CD14-positive monocyte (primary cell): ENCODE data around the gene DNAJA2. TPM values are rescaled to one million over a fixed set of nuclear protein-coding genes. Genes with fewer than 3 reads are reported as not detected.
A peak's percentile ranks its signal among the peaks of the same experiment; 100 is the strongest.

Source experiments
- DNase-seq, 3 donors: peaks; one replicate each; pipeline ENCODE4 v3.0.0-alpha.2; 2011 to 2022
- H2AFZ ChIP-seq: 2 replicates; pipeline ENCODE4 v1.6.0; 2012; ENCODE audit warnings: mild to moderate bottlenecking, low read depth, low read length, inconsistent platforms; ENCODE audit not compliant: insufficient read depth, poor library complexity, severe bottlenecking
- H3K27ac ChIP-seq, 2 donors: 1 replicate in 1 of 2; 2 replicates in 1 of 2; pipeline ENCODE4 v1.5.1; 2012 to 2013; ENCODE audit warnings: low read length in 2 of 2, control low read depth in 1 of 2, inconsistent platforms in 1 of 2, low read depth in 1 of 2, mild to moderate bottlenecking in 1 of 2
- H3K27me3 ChIP-seq, 2 donors: one replicate each; pipeline versions ENCODE4 v1.6.0 to v1.6.1; 2011 to 2013; ENCODE audit warnings: low read length in 2 of 2; ENCODE audit not compliant: control insufficient read depth in 2 of 2, insufficient read depth in 2 of 2
- H3K36me3 ChIP-seq, 2 donors: replicated peaks in 1 of 2; 1 replicate in 1 of 2; 2 replicates in 1 of 2; pipeline versions ENCODE4 v1.5.1 to v1.6.1; 2012 to 2013; ENCODE audit warnings: low read length in 2 of 2, control low read depth in 1 of 2, inconsistent platforms in 1 of 2, mild to moderate bottlenecking in 1 of 2; ENCODE audit not compliant: insufficient read depth in 2 of 2, control insufficient read depth in 1 of 2
- H3K4me1 ChIP-seq, 2 donors: 1 replicate in 1 of 2; 2 replicates in 1 of 2; pipeline versions ENCODE4 v1.5.1 to v1.6.1; 2012 to 2013; ENCODE audit warnings: low read length in 2 of 2, control low read depth in 1 of 2, inconsistent platforms in 1 of 2, mild to moderate bottlenecking in 1 of 2, moderate library complexity in 1 of 2; ENCODE audit not compliant: insufficient read depth in 2 of 2, control insufficient read depth in 1 of 2
- H3K4me2 ChIP-seq: replicated peaks from 2 replicates; pipeline ENCODE3; 2012; ENCODE audit warnings: low read length, moderate library complexity, mild to moderate bottlenecking; ENCODE audit not compliant: poor library complexity, severe bottlenecking; ENCODE audit errors: extremely low read depth
- H3K4me3 ChIP-seq, 3 experiments: fragments of 200-600 bp in 1 of 3; sonication (generic) in 1 of 3; replicated peaks in 1 of 3; 1 replicate in 2 of 3; 2 replicates in 1 of 3; pipeline ENCODE4 v1.5.1; 2011 to 2013; ENCODE audit warnings: low read length in 3 of 3, mild to moderate bottlenecking in 3 of 3, control low read depth in 2 of 3, low read depth in 2 of 3, inconsistent platforms in 1 of 3, moderate library complexity in 1 of 3
- H3K79me2 ChIP-seq: 2 replicates; pipeline ENCODE4 v1.6.0; 2012; ENCODE audit warnings: mild to moderate bottlenecking, control low read depth, inconsistent platforms, low read length, moderate library complexity; ENCODE audit not compliant: insufficient read depth
- H3K9ac ChIP-seq: 2 replicates; pipeline ENCODE4 v1.6.0; 2017; ENCODE audit warnings: low read length, mild to moderate bottlenecking; ENCODE audit not compliant: insufficient read depth, poor library complexity, severe bottlenecking
- H3K9me3 ChIP-seq, 2 donors: replicated peaks in 1 of 2; 1 replicate in 1 of 2; 2 replicates in 1 of 2; pipeline versions ENCODE4 v1.5.1 to v1.6.1; 2012 to 2013; ENCODE audit warnings: low read length in 2 of 2, control low read depth in 1 of 2; ENCODE audit not compliant: control insufficient read depth in 1 of 2, insufficient read depth in 1 of 2
- H4K20me1 ChIP-seq: 2 replicates; pipeline ENCODE4 v1.6.0; 2012; ENCODE audit warnings: mild to moderate bottlenecking, low read length, control low read depth, moderate library complexity; ENCODE audit not compliant: insufficient read depth
- H3K27ac Mint-ChIP-seq, 7 donors: one replicate each; pipeline ENCODE4 v1.8.0; 2020; ENCODE audit warnings: mild to moderate bottlenecking in 7 of 7, mixed read lengths in 7 of 7, moderate library complexity in 6 of 7, inconsistent platforms in 2 of 7
- H3K27me3 Mint-ChIP-seq, 3 donors: one replicate each; pipeline ENCODE4 v1.8.0; 2021 to 2022; ENCODE audit warnings: low read depth in 3 of 3, mild to moderate bottlenecking in 3 of 3, mixed read lengths in 3 of 3, moderate library complexity in 3 of 3, inconsistent platforms in 1 of 3
- H3K36me3 Mint-ChIP-seq, 2 donors: one replicate each; pipeline ENCODE4 v1.8.0; 2020; ENCODE audit warnings: mixed read lengths in 2 of 2, inconsistent platforms in 1 of 2, mild to moderate bottlenecking in 1 of 2
- H3K4me1 Mint-ChIP-seq: one replicate; pipeline ENCODE4 v1.8.0; 2020; ENCODE audit warnings: mild to moderate bottlenecking, mixed read lengths
- H3K4me3 Mint-ChIP-seq, 2 donors: one replicate each; pipeline ENCODE4 v1.8.0; 2020; ENCODE audit warnings: mild to moderate bottlenecking in 2 of 2, mixed read lengths in 2 of 2, moderate library complexity in 1 of 2
- H3K9me3 Mint-ChIP-seq, 7 donors: one replicate each; pipeline ENCODE4 v1.8.0; 2020 to 2022; ENCODE audit warnings: mixed read lengths in 7 of 7, mild to moderate bottlenecking in 6 of 7, moderate library complexity in 6 of 7, inconsistent platforms in 2 of 7
- WGBS: methylation state at CpG from one replicate; pipeline ENCODE4 v1.1.5; 2013; ENCODE audit warnings: missing lambda C conversion rate; ENCODE audit not compliant: insufficient coverage; 5-methylcytosine and 5-hydroxymethylcytosine counted together
- intact Hi-C, 2 donors: fragments of 100-400 bp; cut with micrococcal nuclease; formaldehyde crosslinking; loops; one replicate each; pipeline versions ENCODE4 v1.15.0 to v1.15.1; 2023
- polyA plus RNA-seq, 3 donors: library from polyadenylated mRNA; depleted of rRNA in 1 of 3; unstranded in 2 of 3; stranded (reverse) in 1 of 3; fragments of 300-500 nt in 2 of 3; fragments of >200 nt in 1 of 3; fragmentation: Illumina TruSeq in 2 of 3; gene quantifications; 1 replicate in 2 of 3; 2 replicates in 1 of 3; pipeline ENCODE4 v1.2.3, GENCODE V29; 2012 to 2021
- TF ChIP-seq, protein P1 (sequence below): fragments of 200-600 bp; IDR thresholded peaks from one replicate; pipeline ENCODE4 v1.8.0; 2022; ENCODE audit warnings: antibody characterized with exemption, mild to moderate bottlenecking

Gene DNAJA2
- polyA plus RNA-seq, 3 donors = 14.4 to 63.4 (median 62.9) TPM

DNA sequence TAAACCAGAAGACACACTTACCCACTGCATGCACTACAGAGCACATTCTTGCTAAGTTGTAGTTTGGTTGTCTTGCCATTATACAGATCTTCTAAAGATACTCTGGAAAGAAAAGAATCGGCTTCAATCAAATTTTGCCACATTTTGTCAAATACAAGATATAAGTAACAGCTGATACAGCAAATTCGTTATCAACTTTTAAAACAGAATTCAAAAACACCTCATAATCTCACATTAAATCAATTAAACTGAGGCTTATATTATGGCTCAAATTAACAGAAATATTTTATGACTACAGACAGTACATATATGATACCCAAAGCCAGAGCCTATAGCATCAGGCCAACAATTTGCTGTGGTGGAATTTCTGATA, 5.4 kb downstream of the DNAJA2 start:
- no peak for DNase-seq

DNA sequence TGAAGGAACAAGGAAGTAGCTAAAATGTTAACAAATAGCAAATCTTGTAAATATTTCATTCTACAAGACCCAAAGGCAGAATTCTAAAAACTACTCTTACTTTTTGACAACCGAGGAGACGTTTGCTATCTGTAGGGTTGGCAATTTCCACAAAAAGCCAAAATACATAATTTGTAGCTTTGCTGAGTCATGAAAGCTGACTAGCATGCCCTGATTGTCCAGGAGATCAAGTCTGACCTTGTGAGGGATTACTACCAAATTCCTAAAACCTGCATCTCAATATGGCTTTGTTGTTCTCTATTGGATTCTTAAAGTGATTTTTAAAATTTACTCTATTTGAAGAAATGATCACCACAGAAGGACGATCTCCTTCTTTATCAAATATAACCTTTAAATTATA, 10.8 kb downstream of the DNAJA2 start:
- Histone ChIP-seq H3K36me3 (peaks cover 79 to 90% of the 10 kb centered on the region in 2 donors), H2AFZ (no peak overlapping the region), H3K4me3 (no peak overlapping the region), H3K79me2 (peaks cover 63% of the 10 kb centered on the region), H3K4me1 (peaks cover 15 to 18% of the 10 kb centered on the region in 2 donors), H3K4me2 (no peak overlapping the region), H3K9ac (no peak overlapping the region), H3K27me3 (no peaks in the 10 kb centered on the region), H3K27ac (peak overlapping the region in 1 of 2 donors; percentile 90), H4K20me1 (peaks cover 59% of the 10 kb centered on the region), H3K9me3 (no peaks in the 10 kb centered on the region)
- WGBS = no CpG with 5 or more reads among the region's 3 CpGs
- Mint-ChIP-seq H3K9me3 (no peaks in the 10 kb centered on the region), H3K27me3 (no peaks in the 10 kb centered on the region), H3K36me3 (peaks cover 82 to 91% of the 10 kb centered on the region in 2 donors), H3K4me1 (peaks cover 13% of the 10 kb centered on the region), H3K4me3 (no peak overlapping the region), H3K27ac (peak overlapping the region; percentile 90 to 99 (median 94))
- intact Hi-C loops = no loop called here
- TF ChIP-seq, protein P1, sequence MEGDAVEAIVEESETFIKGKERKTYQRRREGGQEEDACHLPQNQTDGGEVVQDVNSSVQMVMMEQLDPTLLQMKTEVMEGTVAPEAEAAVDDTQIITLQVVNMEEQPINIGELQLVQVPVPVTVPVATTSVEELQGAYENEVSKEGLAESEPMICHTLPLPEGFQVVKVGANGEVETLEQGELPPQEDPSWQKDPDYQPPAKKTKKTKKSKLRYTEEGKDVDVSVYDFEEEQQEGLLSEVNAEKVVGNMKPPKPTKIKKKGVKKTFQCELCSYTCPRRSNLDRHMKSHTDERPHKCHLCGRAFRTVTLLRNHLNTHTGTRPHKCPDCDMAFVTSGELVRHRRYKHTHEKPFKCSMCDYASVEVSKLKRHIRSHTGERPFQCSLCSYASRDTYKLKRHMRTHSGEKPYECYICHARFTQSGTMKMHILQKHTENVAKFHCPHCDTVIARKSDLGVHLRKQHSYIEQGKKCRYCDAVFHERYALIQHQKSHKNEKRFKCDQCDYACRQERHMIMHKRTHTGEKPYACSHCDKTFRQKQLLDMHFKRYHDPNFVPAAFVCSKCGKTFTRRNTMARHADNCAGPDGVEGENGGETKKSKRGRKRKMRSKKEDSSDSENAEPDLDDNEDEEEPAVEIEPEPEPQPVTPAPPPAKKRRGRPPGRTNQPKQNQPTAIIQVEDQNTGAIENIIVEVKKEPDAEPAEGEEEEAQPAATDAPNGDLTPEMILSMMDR = no peak
- DNase-seq = no peak

More for the DNA sequence above, 5.4 kb downstream of the DNAJA2 start:
- peaks cover 65 to 87% of the 10 kb centered on the region in 2 donors for H3K36me3 ChIP-seq
- no peak overlapping the region for H3K4me3 ChIP-seq
- H3K27ac ChIP-seq = no peak overlapping the region
- no peak overlapping the region for H3K9ac ChIP-seq
- no peaks in the 10 kb centered on the region for H3K9me3 ChIP-seq
- no peak overlapping the region for H3K27ac Mint-ChIP-seq
- no peak overlapping the region for H3K4me3 Mint-ChIP-seq
- H3K27me3 ChIP-seq = no peaks in the 10 kb centered on the region
- no peak overlapping the region for H3K4me2 ChIP-seq
- intact Hi-C loops = no loop called here
- peaks cover 0 to 2% (median 0%) of the 10 kb centered on the region in 7 donors for H3K9me3 Mint-ChIP-seq
- H3K4me1 Mint-ChIP-seq = peaks cover 14% of the 10 kb centered on the region
- H2AFZ ChIP-seq = no peak overlapping the region
- TF ChIP-seq, protein P1 = no peak
- no CpG with 5 or more reads among the region's 2 CpGs for WGBS
- H3K36me3 Mint-ChIP-seq = peaks cover 70 to 85% of the 10 kb centered on the region in 2 donors
- peaks cover 69% of the 10 kb centered on the region for H4K20me1 ChIP-seq
- no peaks in the 10 kb centered on the region for H3K27me3 Mint-ChIP-seq
- H3K79me2 ChIP-seq = peaks cover 86% of the 10 kb centered on the region
- peaks cover 9 to 16% of the 10 kb centered on the region in 2 donors for H3K4me1 ChIP-seq
